B cell (primary cell): ENCODE measurements around the gene KLHL36. TPM values are rescaled to one million over a fixed set of nuclear protein-coding genes. Genes with fewer than 3 reads are reported as not detected.
A peak's percentile ranks its signal among the peaks of the same experiment; 100 is the strongest.

Experiments
- ATAC-seq: fragments of 200-7000 bp; cut with Tn5 transposase; one replicate; pipeline ENCODE4 v1.10.0; 2021; ENCODE audit warnings: low read depth, mild to moderate bottlenecking, moderate number of reproducible peaks, moderate library complexity
- CTCF ChIA-PET: fragments of 350-600 bp; sonication (Branson Sonifier 250); formaldehyde crosslinking; loops from one replicate; lab custom pipeline; 2021; ENCODE audit warnings: antibody characterized with exemption, inconsistent platforms; lab: Charles Lee
- POLR2A ChIA-PET: fragments of 350-600 bp; sonication (Branson Sonifier 250); formaldehyde crosslinking; loops from one replicate; lab custom pipeline; 2021; ENCODE audit warnings: antibody characterized with exemption; lab: Charles Lee
- DNase-seq: peaks from one replicate; pipeline ENCODE4 v3.0.0; 2013
- H2AFZ ChIP-seq: 2 replicates; pipeline ENCODE4 v1.6.1; 2012; ENCODE audit warnings: mild to moderate bottlenecking, low read depth, low read length; ENCODE audit not compliant: insufficient read depth, poor library complexity, severe bottlenecking
- H3K27ac ChIP-seq, 2 donors: 1 replicate in 1 of 2; 2 replicates in 1 of 2; pipeline ENCODE4 v1.5.1; 2012 to 2013; ENCODE audit warnings: low read length in 2 of 2, mild to moderate bottlenecking in 2 of 2, moderate library complexity in 1 of 2
- H3K27me3 ChIP-seq, 4 experiments: fragments of 200-600 bp in 1 of 4; sonication (generic) in 1 of 4; replicated peaks in 1 of 4; 1 replicate in 2 of 4; 2 replicates in 2 of 4; pipeline versions ENCODE4 v1.6.1 to v1.7.0; 2013 to 2016; ENCODE audit warnings: low read length in 3 of 4, mild to moderate bottlenecking in 2 of 4, mixed read lengths in 1 of 4, moderate library complexity in 1 of 4; ENCODE audit not compliant: insufficient read depth in 4 of 4, control insufficient read depth in 3 of 4; ENCODE audit errors: control extremely low read depth in 1 of 4
- H3K36me3 ChIP-seq, 2 experiments: replicated peaks in 1 of 2; 1 replicate in 1 of 2; 2 replicates in 1 of 2; pipeline versions ENCODE4 v1.6.1 to v1.7.1; 2013; ENCODE audit warnings: low read length in 1 of 2; ENCODE audit not compliant: insufficient read depth in 2 of 2, control insufficient read depth in 1 of 2; ENCODE audit errors: control extremely low read depth in 1 of 2, extremely low read depth in 1 of 2
- H3K4me1 ChIP-seq, 2 donors: fragments of 200-600 bp in 1 of 2; sonication (generic) in 1 of 2; 1 replicate in 1 of 2; 2 replicates in 1 of 2; pipeline versions ENCODE4 v1.5.1 to v1.6.1; 2013 to 2017; ENCODE audit warnings: low read length in 2 of 2; ENCODE audit not compliant: control insufficient read depth in 2 of 2, insufficient read depth in 2 of 2
- H3K4me2 ChIP-seq: replicated peaks from 2 replicates; pipeline ENCODE3; 2012; ENCODE audit warnings: mild to moderate bottlenecking, low read depth, low read length; ENCODE audit not compliant: poor library complexity, severe bottlenecking
- H3K4me3 ChIP-seq, 5 experiments: fragments of 200-600 bp in 1 of 5; sonication (generic) in 1 of 5; 1 replicate in 3 of 5; 2 replicates in 2 of 5; pipeline versions ENCODE4 v1.5.1 to v1.7.0; 2011 to 2016; ENCODE audit warnings: low read length in 4 of 5, mild to moderate bottlenecking in 4 of 5, low read depth in 2 of 5, control low read depth in 1 of 5, moderate library complexity in 1 of 5; ENCODE audit not compliant: insufficient read depth in 1 of 5; ENCODE audit errors: control extremely low read depth in 1 of 5, extremely low read depth in 1 of 5
- H3K79me2 ChIP-seq: fragments of 200-600 bp; sonication (generic); one replicate; pipeline ENCODE4 v1.6.0; 2016; ENCODE audit warnings: low read length; ENCODE audit not compliant: control insufficient read depth, insufficient read depth
- H3K9ac ChIP-seq: fragments of 200-600 bp; sonication (generic); 2 replicates; pipeline ENCODE4 v1.6.1; 2017; ENCODE audit warnings: mild to moderate bottlenecking, low read length, moderate library complexity
- H3K9me3 ChIP-seq, 3 donors: one replicate each; pipeline versions ENCODE4 v1.6.1 to v1.7.1; 2013; ENCODE audit warnings: low read length in 2 of 3; ENCODE audit not compliant: control insufficient read depth in 2 of 3, insufficient read depth in 1 of 3; ENCODE audit errors: control extremely low read depth in 1 of 3
- H4K20me1 ChIP-seq: 2 replicates; pipeline ENCODE4 v1.6.0; 2012; ENCODE audit warnings: mild to moderate bottlenecking, low read length; ENCODE audit not compliant: insufficient read depth, control insufficient read depth, poor library complexity, severe bottlenecking
- H3K27ac Mint-ChIP-seq: one replicate; pipeline ENCODE4 v1.8.0; 2021; ENCODE audit warnings: mixed read lengths
- H3K27me3 Mint-ChIP-seq: one replicate; pipeline ENCODE4 v1.8.0; 2021; ENCODE audit warnings: mixed read lengths
- H3K4me1 Mint-ChIP-seq: one replicate; pipeline ENCODE4 v1.8.0; 2021; ENCODE audit warnings: mixed read lengths
- H3K4me3 Mint-ChIP-seq: one replicate; pipeline ENCODE4 v1.8.0; 2021; ENCODE audit warnings: mixed read lengths
- H3K9me3 Mint-ChIP-seq: one replicate; pipeline ENCODE4 v1.8.0; 2022; ENCODE audit warnings: mixed read lengths; ENCODE audit not compliant: insufficient read depth
- EZH2 ChIP-seq: IDR thresholded peaks from 2 replicates; pipeline ENCODE4 v1.6.1; 2012; ENCODE audit warnings: borderline replicate concordance, low read depth, mild to moderate bottlenecking, moderate library complexity, low read length; ENCODE audit not compliant: insufficient read depth, poor library complexity, severe bottlenecking
- WGBS: methylation state at CpG from one replicate; pipeline ENCODE4 v1.1.5; 2013; ENCODE audit warnings: missing lambda C conversion rate; ENCODE audit not compliant: insufficient coverage; 5-methylcytosine and 5-hydroxymethylcytosine counted together
- intact Hi-C: fragments of 100-400 bp; cut with micrococcal nuclease; formaldehyde crosslinking; loops from one replicate; pipeline ENCODE4 v1.10.0; 2022
- polyA plus RNA-seq: library from polyadenylated mRNA; depleted of rRNA; stranded (reverse); fragments of >200 nt; gene quantifications from 2 replicates; pipeline ENCODE4 v1.2.3, GENCODE V29; 2012
- total RNA-seq, 2 donors: library from RNA; stranded (reverse); fragments of 120-200 nt in 1 of 2; gene quantifications; 1 replicate in 1 of 2; 2 replicates in 1 of 2; pipeline versions ENCODE4 v1.2.3 to v1.2.4, GENCODE V29; 2013 to 2022
- TF ChIP-seq, protein P1 (sequence below): fragments of 200-600 bp; IDR thresholded peaks from one replicate; pipeline ENCODE4 v1.8.0; 2022; ENCODE audit warnings: antibody characterized with exemption, mild to moderate bottlenecking

The KLHL36 gene
- total and polyA plus RNA-seq, 2 donors (not counting 1 experiment from before 2014, with no cell fraction given) = 90.3 to 135 TPM

DNA sequence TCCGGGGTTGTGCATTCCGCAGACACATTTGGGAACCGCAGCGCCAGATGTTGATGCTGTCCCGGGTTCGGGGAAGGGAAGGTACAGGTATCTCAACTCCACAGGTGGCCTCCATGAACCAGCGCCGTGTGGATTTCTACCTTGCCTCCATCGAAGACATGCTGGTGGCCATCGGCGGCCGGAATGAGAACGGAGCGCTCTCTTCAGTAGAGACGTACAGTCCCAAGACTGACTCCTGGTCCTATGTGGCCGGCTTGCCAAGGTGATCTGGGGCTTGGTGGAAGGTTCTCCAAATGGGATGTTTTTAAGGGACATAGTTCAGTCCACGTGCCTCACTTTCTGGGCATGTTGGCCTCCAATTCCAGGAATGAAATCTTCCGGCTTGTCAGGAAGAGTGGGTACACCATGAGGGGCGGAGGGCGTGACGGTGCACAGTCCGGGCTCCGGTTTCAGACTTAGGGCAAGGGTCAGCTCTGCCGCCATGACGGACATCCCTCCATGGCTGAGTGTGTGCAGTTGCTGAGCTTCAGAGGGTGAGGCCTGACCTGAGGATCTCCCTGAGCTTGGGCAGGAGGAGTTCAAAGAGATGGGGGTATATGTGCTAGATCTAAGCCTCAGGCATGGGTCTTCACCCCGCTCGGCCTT, 11.5 kb downstream of the KLHL36 start:
- Histone ChIP-seq H4K20me1 (peaks cover 75% of the 10 kb centered on the region), H2AFZ (no peak overlapping the region), H3K36me3 (peaks cover 9 to 76% of the 10 kb centered on the region in 2 experiments), H3K27ac (no peak overlapping the region), H3K4me3 (no peak overlapping the region), H3K9me3 (peaks cover 0 to 9% (median 0%) of the 10 kb centered on the region in 3 donors), H3K27me3 (no peaks in the 10 kb centered on the region), H3K4me2 (no peak overlapping the region), H3K9ac (no peak overlapping the region), H3K79me2 (peaks cover 51% of the 10 kb centered on the region), H3K4me1 (peaks cover 39 to 47% of the 10 kb centered on the region in 2 donors)
- Mint-ChIP-seq H3K27me3 (no peaks in the 10 kb centered on the region), H3K4me3 (no peak overlapping the region), H3K27ac (no peak overlapping the region), H3K4me1 (peaks cover 51% of the 10 kb centered on the region), H3K9me3 (no peaks in the 10 kb centered on the region)
- CTCF ChIA-PET = interaction anchor here (1.0 kb wide), 1 partner anchor 13 kb away, joined by 4 read pairs; no protein-coding TSS in a partner anchor
- TF ChIP-seq EZH2 = no peak
- TF ChIP-seq, protein P1, sequence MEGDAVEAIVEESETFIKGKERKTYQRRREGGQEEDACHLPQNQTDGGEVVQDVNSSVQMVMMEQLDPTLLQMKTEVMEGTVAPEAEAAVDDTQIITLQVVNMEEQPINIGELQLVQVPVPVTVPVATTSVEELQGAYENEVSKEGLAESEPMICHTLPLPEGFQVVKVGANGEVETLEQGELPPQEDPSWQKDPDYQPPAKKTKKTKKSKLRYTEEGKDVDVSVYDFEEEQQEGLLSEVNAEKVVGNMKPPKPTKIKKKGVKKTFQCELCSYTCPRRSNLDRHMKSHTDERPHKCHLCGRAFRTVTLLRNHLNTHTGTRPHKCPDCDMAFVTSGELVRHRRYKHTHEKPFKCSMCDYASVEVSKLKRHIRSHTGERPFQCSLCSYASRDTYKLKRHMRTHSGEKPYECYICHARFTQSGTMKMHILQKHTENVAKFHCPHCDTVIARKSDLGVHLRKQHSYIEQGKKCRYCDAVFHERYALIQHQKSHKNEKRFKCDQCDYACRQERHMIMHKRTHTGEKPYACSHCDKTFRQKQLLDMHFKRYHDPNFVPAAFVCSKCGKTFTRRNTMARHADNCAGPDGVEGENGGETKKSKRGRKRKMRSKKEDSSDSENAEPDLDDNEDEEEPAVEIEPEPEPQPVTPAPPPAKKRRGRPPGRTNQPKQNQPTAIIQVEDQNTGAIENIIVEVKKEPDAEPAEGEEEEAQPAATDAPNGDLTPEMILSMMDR = no peak
- WGBS = 97% methylated on average over 27 of the region's 27 CpGs
- DNase-seq = no peak
- intact Hi-C loops = no loop called here
- POLR2A ChIA-PET = no interaction called here
- no peak for ATAC-seq

DNA sequence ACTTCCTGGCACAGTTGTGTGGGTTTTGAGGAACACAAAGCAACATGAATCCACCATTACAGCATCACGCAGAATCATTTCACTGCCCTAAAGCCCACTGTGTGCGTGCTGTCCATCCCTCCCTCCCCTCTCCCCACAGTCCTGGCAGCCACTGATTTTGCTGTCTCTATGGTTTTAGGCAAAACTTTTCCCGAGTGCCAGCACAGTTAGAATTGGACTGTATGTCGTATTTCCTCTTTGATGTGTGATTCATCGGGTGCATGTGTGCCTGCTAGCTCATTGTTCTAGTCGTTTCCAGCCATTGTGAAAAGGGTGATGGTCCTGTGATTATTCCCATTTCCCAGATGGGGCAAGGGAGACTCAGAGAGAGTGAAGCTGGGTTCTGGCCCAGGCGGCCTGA, 12.7 kb downstream of the KLHL36 start:
- Histone ChIP-seq H3K9me3 (peaks cover 0 to 9% (median 0%) of the 10 kb centered on the region in 3 donors), H2AFZ (no peak overlapping the region), H3K36me3 (peaks cover 9 to 75% of the 10 kb centered on the region in 2 experiments), H3K27ac (no peak overlapping the region), H3K9ac (no peak overlapping the region), H3K79me2 (peaks cover 45% of the 10 kb centered on the region), H3K27me3 (no peaks in the 10 kb centered on the region), H3K4me1 (peaks cover 32 to 39% of the 10 kb centered on the region in 2 donors), H3K4me3 (no peak overlapping the region), H4K20me1 (peaks cover 75% of the 10 kb centered on the region), H3K4me2 (no peak overlapping the region)
- CTCF ChIA-PET = interaction anchor here (4.8 to 8.0 kb wide), 3 partner anchors 12 to 65 kb away, joined by 39 to 51 read pairs (median 49); no protein-coding TSS in a partner anchor
- Mint-ChIP-seq H3K9me3 (no peaks in the 10 kb centered on the region), H3K27ac (peak overlapping the region; percentile 32), H3K4me3 (no peak overlapping the region), H3K4me1 (peaks cover 46% of the 10 kb centered on the region), H3K27me3 (no peaks in the 10 kb centered on the region)
- intact Hi-C loops = no loop called here
- POLR2A ChIA-PET = interaction anchor here (0.6 kb wide), 1 partner anchor 79 kb away, joined by 4 read pairs; no protein-coding TSS in a partner anchor
- TF ChIP-seq EZH2 = no peak
- TF ChIP-seq, protein P1 = no peak
- ATAC-seq (no peak), DNase-seq (no peak)
- 97% methylated on average over 7 of the region's 7 CpGs for WGBS
